Right cardiac atrium (tissue), 5 donors: ENCODE results near the gene PSG6. TPM values are rescaled to one million over a fixed set of nuclear protein-coding genes. Genes with fewer than 3 reads are reported as not detected.
A peak's percentile ranks its signal among the peaks of the same experiment; 100 is the strongest.
"Not testable (repeated sequence)": the region's sequence is repeated elsewhere in the genome, so short reads cannot be mapped to it uniquely, and the experiment has no call there.

Experiments
- ATAC-seq, 2 donors: fragments of 200-7000 bp; cut with Tn5 transposase; one replicate each; pipeline versions ENCODE4 v1.8.0 to v1.9.1; 2020; ENCODE audit warnings: moderate library complexity in 2 of 2, mild to moderate bottlenecking in 1 of 2
- DNase-seq, 3 donors: peaks; one replicate each; pipeline ENCODE4 v3.0.0-alpha.2; 2020
- H3K27ac ChIP-seq: one replicate; pipeline ENCODE4 v1.5.1; 2013; ENCODE audit warnings: mild to moderate bottlenecking, low read length, control low read depth, moderate library complexity
- H3K27me3 ChIP-seq: one replicate; pipeline ENCODE4 v1.6.1; 2013; ENCODE audit not compliant: control insufficient read depth, insufficient read depth
- H3K4me1 ChIP-seq: one replicate; pipeline ENCODE4 v1.6.1; 2013; ENCODE audit warnings: low read length; ENCODE audit not compliant: control insufficient read depth, insufficient read depth
- H3K4me3 ChIP-seq: one replicate; pipeline ENCODE4 v1.5.1; 2013; ENCODE audit warnings: low read length, control low read depth
- H3K9me3 ChIP-seq: one replicate; pipeline ENCODE4 v1.6.1; 2013; ENCODE audit warnings: low read length; ENCODE audit not compliant: control insufficient read depth
- WGBS: extraction: QIAGEN DNeasy Blood & Tissue Kit; methylation state at CpG from one replicate; pipeline ENCODE4 v1.1.7; 2013; 5-methylcytosine and 5-hydroxymethylcytosine counted together
- intact Hi-C, 4 donors: fragments of 100-400 bp; cut with DNase I; formaldehyde crosslinking; loops; one replicate each; pipeline versions ENCODE4 v1.11.0 to v1.14.0; 2022 to 2023
- polyA plus RNA-seq: library from polyadenylated mRNA; stranded (reverse); fragments of 200-250 nt; gene quantifications from one replicate; pipeline ENCODE4 v1.2.3, GENCODE V29; 2013
- total RNA-seq, 4 donors: library from RNA; stranded (reverse); fragmentation: NEBNext Ultra II Directional; extraction: Animal tissue kit (Norgen Biotek cat#: 25700); gene quantifications; one replicate each; pipeline ENCODE4 v1.2.1, GENCODE V29; 2021
- donor health status: healthy with polysubstance abuse.
- donor health status: DM: no; HTN: yes; CAD: no.
- donor health status: DM: no; HTN: no; CAD: no.
- donor health status: DM: no; HTN: yes; CAD: no; lungs with severe emphysema.
- donor health status: DM: yes; HTN: yes; CAD: no.

Gene PSG6
- total and polyA plus RNA-seq, 5 donors = not detected

DNA sequence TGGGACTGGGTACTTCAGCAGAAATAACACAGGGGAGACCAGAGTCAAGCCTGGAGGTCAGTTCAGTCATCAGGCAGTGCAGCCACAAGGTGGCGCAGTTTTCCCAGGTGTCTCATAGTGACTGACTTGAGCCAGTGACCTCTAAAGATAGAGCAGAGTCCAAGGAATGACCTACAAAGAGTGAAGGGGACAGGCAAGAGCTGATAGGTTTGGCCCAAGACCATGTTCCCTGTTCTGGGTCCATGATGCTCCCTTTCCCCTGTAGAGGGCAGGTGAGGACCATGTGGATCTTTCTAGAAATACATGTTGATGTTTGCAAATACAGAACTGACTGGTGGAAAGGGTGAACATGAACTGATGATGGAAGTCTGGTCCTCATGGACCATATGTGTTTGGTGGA lies 12.5 kb upstream of the PSG6 start:
- peak in 2 of 3 donors; percentile 53 to 64 for DNase-seq
- WGBS = 8% methylated on average over 1 of the region's 1 CpG

DNA sequence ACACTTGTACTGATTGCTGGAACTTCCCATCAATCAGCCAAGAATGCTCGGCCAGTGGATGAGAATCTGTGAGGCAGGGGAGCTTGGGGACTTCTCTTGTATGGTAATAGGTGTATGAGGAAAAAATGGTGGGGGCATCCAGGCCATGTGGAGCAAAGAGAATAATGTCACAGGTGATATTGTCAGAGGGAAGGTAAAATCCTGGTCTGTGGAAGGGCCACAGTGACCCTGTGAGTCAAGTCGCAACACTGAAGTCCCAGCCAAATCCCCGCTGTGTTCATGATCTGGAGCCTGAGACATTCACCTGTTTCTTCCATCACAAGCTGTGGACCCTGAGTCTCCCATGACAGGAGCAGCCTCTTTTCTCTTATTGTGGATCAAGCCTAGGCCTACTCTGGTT lies 11.2 kb upstream of the PSG6 start:
- Histone ChIP-seq H3K27me3 (no peaks in the 10 kb centered on the region), H3K4me1 (no peaks in the 10 kb centered on the region), H3K4me3 (no peak overlapping the region), H3K9me3 (no peaks in the 10 kb centered on the region), H3K27ac (no peak overlapping the region)
- DNase-seq = no peak
- 86% methylated on average over 3 of the region's 3 CpGs for WGBS
- intact Hi-C loops = no loop called here
- ATAC-seq = no peak

More for the DNA sequence above, 12.5 kb upstream of the PSG6 start:
- H3K4me3 ChIP-seq, H3K27me3 ChIP-seq, intact Hi-C loops, ATAC-seq, H3K27ac ChIP-seq, H3K4me1 ChIP-seq, H3K9me3 ChIP-seq: not testable (repeated sequence)

DNA sequence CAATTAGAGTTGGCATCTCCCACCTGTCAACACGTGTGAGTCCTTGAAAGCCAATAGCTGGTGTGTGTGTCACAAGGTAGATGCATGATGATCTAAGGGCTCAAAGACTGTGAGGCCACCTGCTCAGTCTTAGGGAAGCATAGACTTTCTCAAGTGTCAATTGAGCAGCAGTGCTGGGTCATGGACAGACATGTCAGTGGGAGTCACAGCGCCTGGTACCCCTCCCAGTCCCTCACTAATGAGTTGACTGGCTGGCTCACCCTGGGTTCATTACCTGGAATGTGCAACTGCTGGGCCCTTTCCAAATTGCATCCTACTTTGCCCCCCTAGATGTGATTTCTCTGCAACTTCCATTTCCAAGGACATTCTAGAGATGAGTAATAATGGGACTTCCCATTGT lies 9.1 kb upstream of the PSG6 start:
- H3K27me3 ChIP-seq = no peaks in the 10 kb centered on the region
- 52% methylated on average over 2 of the region's 2 CpGs for WGBS
- no peaks in the 10 kb centered on the region for H3K9me3 ChIP-seq
- no peak overlapping the region for H3K27ac ChIP-seq
- H3K4me1 ChIP-seq = no peaks in the 10 kb centered on the region
- DNase-seq (no peak), ATAC-seq (no peak)
- H3K4me3 ChIP-seq = no peak overlapping the region
- intact Hi-C loops = no loop called here

DNA sequence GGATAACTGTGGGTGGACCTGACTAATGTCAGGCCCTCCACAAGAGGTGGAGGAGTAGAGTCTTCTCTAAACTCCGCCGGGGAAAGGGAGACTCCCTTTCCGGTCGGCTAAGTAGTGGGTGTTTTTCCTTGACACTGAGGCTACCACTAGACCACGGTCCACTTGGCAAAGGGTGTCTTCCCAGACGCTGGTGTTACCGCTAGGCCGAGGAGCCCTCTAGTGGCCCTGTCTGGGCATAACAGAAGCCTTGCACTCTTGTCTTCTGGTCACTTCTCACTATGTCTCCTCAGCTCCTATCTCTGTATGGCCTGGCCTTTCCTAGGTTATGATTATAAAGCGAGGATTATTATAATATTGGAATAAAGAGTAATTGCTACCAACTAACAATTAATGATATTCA lies 5.4 kb upstream of the PSG6 start:
- ATAC-seq, H3K27me3 ChIP-seq, H3K9me3 ChIP-seq, H3K4me1 ChIP-seq, intact Hi-C loops, H3K4me3 ChIP-seq, H3K27ac ChIP-seq: not testable (repeated sequence)
- peak in 1 of 3 donors; percentile 52 for DNase-seq
- WGBS = 43% methylated on average over 9 of the region's 9 CpGs

DNA sequence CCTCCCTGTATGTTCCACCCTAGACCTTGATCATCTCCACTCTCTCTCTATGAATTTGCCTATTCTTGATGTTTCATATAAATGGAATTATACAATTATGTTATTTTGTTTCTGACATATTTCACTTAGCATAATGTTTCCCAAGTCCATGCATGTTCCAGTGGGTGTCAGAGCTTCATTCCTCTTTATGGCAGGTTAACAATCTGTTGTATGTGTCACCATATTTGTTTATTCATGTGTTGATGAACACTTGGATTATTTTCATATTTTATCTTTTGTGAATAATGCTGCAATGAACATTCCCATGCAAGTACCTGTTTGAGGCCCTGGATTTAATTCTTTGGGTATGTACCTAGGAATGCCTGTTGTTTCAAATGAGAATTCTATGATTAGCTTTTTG lies 3.3 kb upstream of the PSG6 start:
- H3K4me3 ChIP-seq, ATAC-seq, H3K9me3 ChIP-seq, H3K27ac ChIP-seq, H3K27me3 ChIP-seq, H3K4me1 ChIP-seq, intact Hi-C loops, DNase-seq: not testable (repeated sequence)

DNA sequence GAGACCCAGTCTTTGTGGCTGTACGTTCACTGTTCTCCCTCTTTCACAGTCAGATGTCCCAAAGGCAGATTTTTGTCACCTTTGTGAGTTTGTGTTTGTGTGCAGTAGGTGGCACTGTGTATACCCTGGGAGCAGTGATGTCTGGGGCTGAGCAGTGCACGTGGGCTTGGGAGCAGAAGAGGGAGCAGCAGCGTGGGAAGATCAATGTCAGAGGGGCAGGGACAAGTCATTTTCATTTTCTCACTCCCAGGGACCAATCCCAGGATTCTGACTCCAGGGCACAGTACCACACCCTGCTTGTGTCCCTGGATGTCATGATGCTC lies 2.0 kb upstream of the PSG6 start:
- intact Hi-C loops = no loop called here
- WGBS = 18% methylated on average over 3 of the region's 3 CpGs

DNA sequence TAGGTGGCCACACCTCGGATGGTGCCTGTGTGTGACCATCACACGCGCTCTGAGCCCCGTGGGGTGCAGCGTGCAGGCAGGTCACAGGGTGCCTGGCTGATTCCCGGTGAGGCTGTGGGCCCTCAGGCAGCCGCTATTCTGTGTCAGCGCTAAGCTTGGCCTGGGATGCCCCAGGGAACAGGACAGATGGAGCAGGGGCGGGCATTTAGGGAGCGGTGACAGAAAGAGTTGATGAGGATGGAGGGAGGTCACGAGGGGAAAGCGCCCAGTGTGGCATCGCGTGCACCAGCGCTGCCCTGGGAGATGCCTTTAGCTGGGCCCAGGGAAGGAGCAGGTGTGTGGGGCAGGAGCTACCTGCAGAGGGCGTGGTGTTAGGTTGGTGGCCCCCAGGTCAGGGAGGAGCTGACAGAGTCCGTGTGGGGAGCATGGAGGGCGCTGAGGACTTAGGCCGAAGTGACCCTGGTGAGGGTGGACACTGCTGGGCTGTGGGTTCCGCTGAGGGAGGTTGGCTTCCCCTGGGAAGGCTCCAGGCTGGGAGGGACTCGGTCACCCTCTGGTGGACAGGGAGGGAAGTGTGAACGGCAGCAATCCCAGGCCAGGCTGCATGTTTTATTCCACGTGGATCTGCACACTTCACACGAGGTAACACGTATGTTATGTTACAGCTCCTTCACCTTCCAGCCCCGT lies 1.5 kb upstream of the PSG6 start:
- H3K4me3 ChIP-seq, H3K27me3 ChIP-seq, DNase-seq, H3K27ac ChIP-seq, H3K4me1 ChIP-seq, H3K9me3 ChIP-seq, intact Hi-C loops, ATAC-seq: not testable (repeated sequence)
- 67% methylated on average over 24 of the region's 26 CpGs for WGBS

More for the DNA sequence above, 2.0 kb upstream of the PSG6 start:
- no peak overlapping the region for H3K4me3 ChIP-seq
- H3K9me3 ChIP-seq = no peaks in the 10 kb centered on the region
- H3K27me3 ChIP-seq = no peaks in the 10 kb centered on the region
- H3K27ac ChIP-seq = no peak overlapping the region
- ATAC-seq (no peak), DNase-seq (no peak)
- H3K4me1 ChIP-seq = no peaks in the 10 kb centered on the region

DNA sequence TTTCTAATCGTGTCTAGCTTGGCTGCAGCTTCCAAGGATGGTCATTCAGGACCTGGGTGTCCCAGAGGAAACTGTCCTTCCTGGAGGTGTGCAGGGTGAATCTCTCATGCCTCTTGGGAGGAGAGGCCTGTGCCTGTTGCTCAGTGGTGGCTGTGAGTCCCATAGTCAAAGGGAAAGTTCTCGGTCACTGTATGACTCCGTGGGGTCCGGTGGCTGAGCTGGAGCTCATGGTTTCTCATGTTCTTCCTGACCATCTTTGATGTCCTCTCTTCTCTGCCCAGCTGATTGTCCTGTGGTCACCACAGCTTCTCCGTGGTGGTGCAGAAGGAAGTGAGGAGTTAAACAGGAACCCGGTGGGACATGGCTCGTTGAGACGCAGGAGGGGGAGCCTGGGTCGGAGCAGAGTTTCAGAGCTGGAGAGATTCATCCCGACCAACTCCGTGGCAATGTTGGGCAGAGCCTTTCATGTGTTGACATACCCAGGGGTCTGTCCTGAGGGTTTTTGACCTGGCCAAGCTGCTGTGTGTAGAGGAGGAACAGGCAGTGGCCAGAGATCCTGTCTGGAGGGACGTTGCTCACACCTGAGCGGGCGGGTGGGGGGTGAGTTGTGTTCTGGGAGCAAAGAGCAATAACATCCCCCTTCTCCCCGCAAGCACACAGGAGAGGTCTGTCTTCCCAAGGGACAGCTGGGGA lies 829 bp upstream of the PSG6 start:
- 73% methylated on average over 15 of the region's 15 CpGs for WGBS

DNA sequence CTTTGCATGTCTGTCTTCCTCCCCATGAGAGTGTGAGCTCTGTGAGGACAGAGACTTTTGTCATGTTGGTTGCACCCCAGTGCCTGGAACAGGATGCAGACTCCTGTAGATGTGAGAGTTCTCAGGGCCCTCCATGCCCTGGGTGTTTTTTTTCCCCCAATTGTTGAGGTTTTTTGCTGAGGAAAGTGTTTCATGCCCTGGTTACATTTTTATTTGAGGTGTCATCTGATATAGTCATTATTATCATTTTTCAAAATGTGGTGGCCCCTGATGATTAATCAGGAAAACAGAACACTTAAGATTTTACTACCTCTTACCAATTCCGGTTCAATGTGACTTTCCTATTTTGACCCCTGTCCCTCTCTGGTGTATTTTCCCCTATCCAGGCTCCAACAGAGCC lies 763 bp downstream of the PSG6 start:
- H3K9me3 ChIP-seq, intact Hi-C loops, ATAC-seq, DNase-seq, H3K4me1 ChIP-seq, H3K4me3 ChIP-seq, H3K27ac ChIP-seq, H3K27me3 ChIP-seq: not testable (repeated sequence)
- WGBS = 85% methylated on average over 1 of the region's 1 CpG

More for the DNA sequence above, 829 bp upstream of the PSG6 start:
- ATAC-seq, H3K4me1 ChIP-seq, H3K27me3 ChIP-seq, DNase-seq, H3K4me3 ChIP-seq, intact Hi-C loops, H3K9me3 ChIP-seq, H3K27ac ChIP-seq: not testable (repeated sequence)

DNA sequence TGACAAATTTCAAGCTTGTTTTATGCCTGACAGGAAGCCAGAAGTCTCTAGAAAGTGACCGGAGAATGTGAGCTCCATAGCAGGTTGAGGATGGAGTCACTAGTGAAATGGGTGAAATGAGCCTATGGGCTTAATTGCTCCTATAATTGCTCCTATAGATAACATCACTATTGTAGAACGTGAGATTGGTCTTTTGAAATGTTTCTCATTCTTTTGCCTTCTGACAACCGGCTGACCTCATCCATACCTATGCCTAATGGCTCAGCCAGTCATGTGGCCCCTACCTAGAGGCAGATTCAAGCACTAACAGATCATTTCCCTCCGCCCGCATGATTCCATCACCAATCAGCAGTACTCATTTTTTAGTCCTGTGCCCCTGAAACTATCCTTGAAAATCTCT lies 4.2 kb downstream of the PSG6 start:
- ATAC-seq, DNase-seq, H3K27ac ChIP-seq, H3K27me3 ChIP-seq, H3K9me3 ChIP-seq, intact Hi-C loops, H3K4me1 ChIP-seq, H3K4me3 ChIP-seq: not testable (repeated sequence)
- 82% methylated on average over 5 of the region's 5 CpGs for WGBS

DNA sequence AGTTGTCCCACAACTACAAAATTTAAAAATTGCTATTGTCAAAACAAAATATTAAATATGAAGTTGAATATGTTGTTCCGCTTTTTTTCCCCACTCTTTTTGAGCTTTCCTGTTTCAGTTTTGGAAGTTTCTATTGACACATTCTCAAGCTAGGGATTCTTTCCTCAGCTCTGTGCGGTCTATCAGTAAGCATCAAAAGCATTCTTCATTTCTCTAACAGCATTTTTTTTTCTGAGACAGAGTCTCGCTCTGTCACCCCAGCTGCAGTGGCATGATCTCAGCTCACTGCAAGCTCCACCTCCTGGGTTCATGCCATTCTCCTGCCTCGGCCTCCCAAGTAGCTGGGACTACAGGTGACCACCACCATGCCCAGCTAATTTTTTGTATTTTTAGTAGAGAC lies 4.8 kb downstream of the PSG6 start:
- DNase-seq, H3K27ac ChIP-seq, H3K4me1 ChIP-seq, ATAC-seq, intact Hi-C loops, H3K9me3 ChIP-seq, H3K4me3 ChIP-seq, H3K27me3 ChIP-seq: not testable (repeated sequence)
- 86% methylated on average over 4 of the region's 4 CpGs for WGBS
